Uterus (tissue), 4 donors: ENCODE data around the gene PREB. TPM values are rescaled to one million over a fixed set of nuclear protein-coding genes. Genes with fewer than 3 reads are reported as not detected.

Experiments
- DNase-seq, 2 donors: peaks; one replicate each; pipeline ENCODE4 v3.0.0-alpha.2; 2019 to 2020
- H3K27ac ChIP-seq, 2 donors: fragments of 200-600 bp; sonication (generic); 1 replicate in 1 of 2; 2 replicates in 1 of 2; pipeline ENCODE4 v1.5.1; 2016 to 2018
- H3K27me3 ChIP-seq, 2 donors: fragments of 200-600 bp; sonication (generic); one replicate each; pipeline ENCODE4 v1.5.1; 2018 to 2019; ENCODE audit warnings: control low read depth in 1 of 2
- H3K36me3 ChIP-seq, 2 donors: fragments of 200-600 bp; sonication (generic); one replicate each; pipeline ENCODE4 v1.5.1; 2019; ENCODE audit warnings: control low read depth in 1 of 2
- H3K4me1 ChIP-seq, 2 donors: fragments of 200-600 bp; sonication (generic); one replicate each; pipeline ENCODE4 v1.5.1; 2018 to 2019; ENCODE audit warnings: control low read depth in 1 of 2
- H3K4me3 ChIP-seq, 2 donors: fragments of 200-600 bp; sonication (generic); 1 replicate in 1 of 2; 2 replicates in 1 of 2; pipeline ENCODE4 v1.5.1; 2018 to 2019; ENCODE audit warnings: mild to moderate bottlenecking in 1 of 2
- H3K9me3 ChIP-seq, 2 donors: fragments of 200-600 bp; sonication (generic); one replicate each; pipeline ENCODE4 v1.5.1; 2019; ENCODE audit warnings: control low read depth in 1 of 2
- POLR2A ChIP-seq, 2 donors: fragments of 450-650 bp; IDR thresholded peaks; one replicate each; pipeline ENCODE4 v1.6.1; 2016; ENCODE audit warnings: antibody characterized with exemption in 2 of 2, mild to moderate bottlenecking in 1 of 2, moderate library complexity in 1 of 2
- intact Hi-C: fragments of 100-400 bp; cut with DNase I; formaldehyde crosslinking; loops from one replicate; pipeline ENCODE4 v1.15.1; 2023; ENCODE audit warnings: low total_unique reads
- total RNA-seq, 4 donors: library from RNA; depleted of rRNA in 3 of 4; stranded (reverse); fragments of >200 nt in 3 of 4; gene quantifications; one replicate each; pipeline versions ENCODE4 v1.1.0 to v1.2.4, GENCODE V29; 2014 to 2023
- TF ChIP-seq, protein P1 (sequence below), 4 experiments: fragments of 200-600 bp in 2 of 4; fragments of 450-650 bp in 2 of 4; sonication (generic) in 2 of 4; IDR thresholded peaks; one replicate each; pipeline ENCODE4 v1.5.1; 2016 to 2019; ENCODE audit warnings: antibody characterized with exemption in 4 of 4, mild to moderate bottlenecking in 2 of 4, moderate library complexity in 1 of 4
- donor health status: DM: yes; HTN: yes; CAD: no.

The PREB gene
- total RNA-seq, 4 donors from 2014 or later = 37.7 to 91.0 (median 62.9) TPM

DNA sequence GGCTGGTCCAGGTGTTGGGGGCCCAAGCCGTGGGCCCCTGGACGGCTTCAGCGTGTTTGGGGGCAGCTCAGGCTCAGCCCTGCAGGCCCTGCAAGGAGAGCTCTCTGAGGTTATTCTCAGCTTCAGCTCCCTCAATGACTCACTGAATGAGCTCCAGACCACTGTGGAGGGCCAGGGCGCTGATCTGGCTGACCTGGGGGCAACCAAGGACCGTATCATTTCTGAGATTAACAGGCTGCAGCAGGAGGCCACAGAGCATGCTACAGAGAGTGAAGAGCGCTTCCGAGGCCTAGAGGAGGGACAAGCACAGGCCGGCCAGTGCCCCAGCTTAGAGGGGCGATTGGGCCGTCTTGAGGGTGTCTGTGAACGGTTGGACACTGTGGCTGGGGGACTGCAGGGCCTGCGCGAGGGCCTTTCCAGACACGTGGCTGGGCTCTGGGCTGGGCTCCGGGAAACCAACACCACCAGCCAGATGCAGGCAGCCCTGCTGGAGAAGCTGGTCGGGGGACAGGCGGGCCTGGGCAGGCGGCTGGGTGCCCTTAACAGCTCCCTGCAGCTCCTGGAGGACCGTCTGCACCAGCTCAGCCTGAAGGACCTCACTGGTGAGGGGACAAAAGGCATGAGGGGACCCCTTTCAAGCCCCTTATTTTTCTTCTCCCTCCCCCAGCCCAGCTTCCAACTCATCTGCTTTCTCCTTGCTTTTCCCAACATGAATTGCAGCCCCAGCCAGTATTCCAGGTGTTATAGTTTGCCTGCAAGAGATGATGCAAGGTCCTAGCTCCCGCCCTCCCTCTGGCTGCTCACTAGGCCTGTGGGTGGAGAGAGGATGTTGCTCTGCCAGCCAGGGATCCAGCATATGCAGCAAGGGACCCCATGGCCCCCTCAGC lies 50.8 kb downstream of the PREB start:
- Histone ChIP-seq H3K36me3 (no peaks in the 10 kb centered on the region), H3K9me3 (no peaks in the 10 kb centered on the region), H3K27me3 (no peaks in the 10 kb centered on the region), H3K4me3 (no peak overlapping the region), H3K27ac (no peak overlapping the region), H3K4me1 (peaks cover 5 to 23% of the 10 kb centered on the region in 2 donors)
- intact Hi-C loops = no loop called here
- DNase-seq = peak in 1 of 2 donors; percentile 17
- TF ChIP-seq, protein P1, sequence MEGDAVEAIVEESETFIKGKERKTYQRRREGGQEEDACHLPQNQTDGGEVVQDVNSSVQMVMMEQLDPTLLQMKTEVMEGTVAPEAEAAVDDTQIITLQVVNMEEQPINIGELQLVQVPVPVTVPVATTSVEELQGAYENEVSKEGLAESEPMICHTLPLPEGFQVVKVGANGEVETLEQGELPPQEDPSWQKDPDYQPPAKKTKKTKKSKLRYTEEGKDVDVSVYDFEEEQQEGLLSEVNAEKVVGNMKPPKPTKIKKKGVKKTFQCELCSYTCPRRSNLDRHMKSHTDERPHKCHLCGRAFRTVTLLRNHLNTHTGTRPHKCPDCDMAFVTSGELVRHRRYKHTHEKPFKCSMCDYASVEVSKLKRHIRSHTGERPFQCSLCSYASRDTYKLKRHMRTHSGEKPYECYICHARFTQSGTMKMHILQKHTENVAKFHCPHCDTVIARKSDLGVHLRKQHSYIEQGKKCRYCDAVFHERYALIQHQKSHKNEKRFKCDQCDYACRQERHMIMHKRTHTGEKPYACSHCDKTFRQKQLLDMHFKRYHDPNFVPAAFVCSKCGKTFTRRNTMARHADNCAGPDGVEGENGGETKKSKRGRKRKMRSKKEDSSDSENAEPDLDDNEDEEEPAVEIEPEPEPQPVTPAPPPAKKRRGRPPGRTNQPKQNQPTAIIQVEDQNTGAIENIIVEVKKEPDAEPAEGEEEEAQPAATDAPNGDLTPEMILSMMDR (IDR thresholded peaks at IDR 0.05) = no peak
- TF ChIP-seq POLR2A (IDR thresholded peaks at IDR 0.05) = no peak

DNA sequence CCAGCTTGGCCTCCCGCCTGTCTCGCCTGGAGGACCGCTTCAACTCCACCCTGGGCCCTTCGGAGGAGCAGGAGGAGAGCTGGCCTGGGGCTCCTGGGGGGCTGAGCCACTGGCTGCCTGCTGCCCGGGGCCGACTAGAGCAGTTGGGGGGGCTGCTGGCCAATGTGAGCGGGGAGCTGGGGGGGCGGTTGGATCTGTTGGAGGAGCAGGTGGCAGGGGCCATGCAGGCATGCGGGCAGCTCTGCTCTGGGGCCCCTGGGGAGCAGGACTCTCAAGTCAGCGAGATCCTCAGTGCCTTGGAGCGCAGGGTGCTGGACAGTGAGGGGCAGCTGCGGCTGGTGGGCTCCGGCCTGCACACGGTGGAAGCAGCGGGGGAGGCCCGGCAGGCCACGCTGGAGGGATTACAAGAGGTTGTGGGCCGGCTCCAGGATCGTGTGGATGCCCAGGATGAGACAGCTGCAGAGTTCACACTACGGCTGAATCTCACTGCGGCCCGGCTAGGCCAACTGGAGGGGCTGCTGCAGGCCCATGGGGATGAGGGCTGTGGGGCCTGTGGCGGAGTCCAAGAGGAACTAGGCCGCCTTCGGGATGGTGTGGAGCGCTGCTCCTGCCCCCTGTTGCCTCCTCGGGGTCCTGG lies 51.5 kb downstream of the PREB start:
- intact Hi-C loops = no loop called here
- Histone ChIP-seq H3K27ac (no peak overlapping the region), H3K4me1 (peaks cover 5 to 23% of the 10 kb centered on the region in 2 donors), H3K9me3 (no peaks in the 10 kb centered on the region), H3K4me3 (no peak overlapping the region), H3K27me3 (no peaks in the 10 kb centered on the region), H3K36me3 (no peaks in the 10 kb centered on the region)
- TF ChIP-seq, protein P1 (IDR thresholded peaks at IDR 0.05) = no peak
- TF ChIP-seq POLR2A (IDR thresholded peaks at IDR 0.05) = no peak
- DNase-seq = peak in 1 of 2 donors; percentile 24

DNA sequence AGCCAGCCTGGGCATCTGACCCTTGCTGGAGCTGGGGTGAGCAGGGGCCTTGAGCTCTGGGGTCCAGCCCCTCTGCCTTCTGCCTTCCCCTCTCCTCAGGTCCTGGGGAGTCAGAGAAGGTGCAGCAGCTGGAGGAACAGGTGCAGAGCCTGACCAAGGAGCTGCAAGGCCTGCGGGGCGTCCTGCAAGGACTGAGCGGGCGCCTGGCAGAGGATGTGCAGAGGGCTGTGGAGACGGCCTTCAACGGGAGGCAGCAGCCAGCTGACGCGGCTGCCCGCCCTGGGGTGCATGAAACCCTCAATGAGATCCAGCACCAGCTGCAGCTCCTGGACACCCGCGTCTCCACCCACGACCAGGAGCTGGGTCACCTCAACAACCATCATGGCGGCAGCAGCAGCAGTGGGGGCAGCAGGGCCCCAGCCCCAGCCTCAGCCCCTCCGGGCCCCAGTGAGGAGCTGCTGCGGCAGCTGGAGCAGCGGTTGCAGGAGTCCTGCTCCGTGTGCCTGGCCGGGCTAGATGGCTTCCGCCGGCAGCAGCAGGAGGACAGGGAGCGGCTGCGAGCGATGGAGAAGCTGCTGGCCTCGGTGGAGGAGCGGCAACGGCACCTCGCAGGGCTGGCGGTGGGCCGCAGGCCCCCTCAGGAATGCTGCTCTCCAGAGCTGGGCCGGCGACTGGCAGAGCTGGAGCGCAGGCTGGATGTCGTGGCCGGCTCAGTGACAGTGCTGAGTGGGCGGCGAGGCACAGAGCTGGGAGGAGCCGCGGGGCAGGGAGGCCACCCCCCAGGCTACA lies 52.3 kb downstream of the PREB start:
- Histone ChIP-seq H3K4me3 (no peak overlapping the region), H3K4me1 (peaks cover 5 to 19% of the 10 kb centered on the region in 2 donors)
- peak in 1 of 2 donors; percentile 11 for DNase-seq

More for the DNA sequence above, 52.3 kb downstream of the PREB start:
- H3K9me3 ChIP-seq = no peaks in the 10 kb centered on the region
- no peaks in the 10 kb centered on the region for H3K27me3 ChIP-seq
- peak overlapping the region; percentile 51 to 55 for H3K27ac ChIP-seq
- H3K36me3 ChIP-seq = no peaks in the 10 kb centered on the region
- intact Hi-C loops = no loop called here
- TF ChIP-seq, protein P1 (IDR thresholded peaks at IDR 0.05) = no peak
- no peak for TF ChIP-seq POLR2A (IDR thresholded peaks at IDR 0.05)

Other genes starting within 250 kb of the PREB start
- gene MAPRE3, start 164.0 kb downstream of the PREB start, total RNA-seq = 10 to 100 TPM in 1 of 4 donors, 1 to 10 TPM in 3; 2.9 to 49.6 (median 4.9) TPM
- gene TMEM214, start 101.7 kb downstream of the PREB start, total RNA-seq = 10 to 100 TPM; 16.1 to 96.2 (median 66.5) TPM
- gene AGBL5, start 83.0 kb downstream of the PREB start, total RNA-seq = 10 to 100 TPM in 2 of 4 donors, 1 to 10 TPM in 1, under 1 TPM in 1; 0.77 to 26.2 (median 10.8) TPM
- gene OST4, start 63.0 kb downstream of the PREB start, total RNA-seq = 100 to 1,000 TPM in 3 of 4 donors, 10 to 100 TPM in 1; 76.3 to 387 (median 237) TPM
- gene EMILIN1, start 56.0 kb downstream of the PREB start, total RNA-seq = 100 to 1,000 TPM; 107 to 377 (median 224) TPM
- gene KHK, start 47.9 kb downstream of the PREB start, total RNA-seq = 10 to 100 TPM in 1 of 4 donors, 1 to 10 TPM in 3; 1.0 to 21.6 (median 5.4) TPM
- gene CGREF1, start 15.5 kb downstream of the PREB start, total RNA-seq = 10 to 100 TPM in 2 of 4 donors, 1 to 10 TPM in 2; 2.3 to 22.9 (median 9.7) TPM
- 1 to 10 TPM in 1 of 4 donors, not detected in 3; 1.2 TPM for gene ABHD1, start 10.8 kb downstream of the PREB start, total RNA-seq
- gene PRR30, start 4.8 kb upstream of the PREB start, total RNA-seq = not detected
- gene TCF23, start 14.4 kb upstream of the PREB start, total RNA-seq = 10 to 100 TPM; 19.4 to 84.6 (median 32.0) TPM
- 100 to 1,000 TPM; 105 to 235 (median 144) TPM for gene ATRAID, start 77.4 kb upstream of the PREB start, total RNA-seq
- 10 to 100 TPM; 20.5 to 69.7 (median 60.5) TPM for gene SLC5A6, start 77.6 kb upstream of the PREB start, total RNA-seq
- 10 to 100 TPM in 3 of 4 donors, 1 to 10 TPM in 1; 5.9 to 47.2 (median 31.3) TPM for gene CAD, start 82.7 kb upstream of the PREB start, total RNA-seq
- gene SLC30A3, start 128.4 kb upstream of the PREB start, total RNA-seq = 1 to 10 TPM in 1 of 4 donors, under 1 TPM in 2, not detected in 1; 0.35 to 2.1 (median 0.88) TPM
- 1 to 10 TPM in 2 of 4 donors, under 1 TPM in 1, not detected in 1; 0.77 to 3.9 (median 1.5) TPM for gene DNAJC5G, start 140.8 kb upstream of the PREB start, total RNA-seq
- gene TRIM54, start 147.8 kb upstream of the PREB start, total RNA-seq = 1 to 10 TPM in 1 of 4 donors, under 1 TPM in 3; 0.26 to 5.0 (median 0.58) TPM
- gene UCN, start 173.8 kb upstream of the PREB start, total RNA-seq = 1 to 10 TPM in 3 of 4 donors, not detected in 1; 2.3 to 8.5 (median 2.3) TPM
- gene MPV17, start 188.5 kb upstream of the PREB start, total RNA-seq = 10 to 100 TPM; 41.8 to 60.0 (median 50.6) TPM
- gene GTF3C2, start 222.1 kb upstream of the PREB start, total RNA-seq = 10 to 100 TPM; 21.3 to 70.6 (median 31.2) TPM
- gene EIF2B4, start 235.7 kb upstream of the PREB start, total RNA-seq = 10 to 100 TPM in 3 of 4 donors, 1 to 10 TPM in 1; 7.9 to 51.7 (median 13.8) TPM
- 10 to 100 TPM; 89.4 to 91.5 (median 90.8) TPM for gene SNX17, start 236.0 kb upstream of the PREB start, total RNA-seq
- gene ZNF513, start 246.1 kb upstream of the PREB start, total RNA-seq = 10 to 100 TPM in 3 of 4 donors, under 1 TPM in 1; 0.88 to 16.1 (median 12.0) TPM